AG04450 (cell line): ENCODE results near the gene ADAMTS14. TPM values are rescaled to one million over a fixed set of nuclear protein-coding genes. Genes with fewer than 3 reads are reported as not detected.

ENCODE experiments used
- CTCF ChIA-PET: fragments of 300-600, 350-600 bp; formaldehyde crosslinking; extraction: SDS; loops from one replicate; lab custom pipeline; 2022; ENCODE audit warnings: antibody characterized with exemption, inconsistent platforms; lab: Charles Lee
- POLR2A ChIA-PET: fragments of 350-600 bp; formaldehyde crosslinking; extraction: SDS; loops from one replicate; lab custom pipeline; 2021; ENCODE audit warnings: antibody characterized with exemption, inconsistent platforms; lab: Yijun Ruan, JAX
- DNase-seq: peaks from one replicate; pipeline ENCODE4 v3.0.0-alpha.2; 2011; ENCODE audit warnings: low read depth, low spot score
- H3K27ac ChIP-seq: one replicate; pipeline ENCODE4 v1.5.1; 2012; ENCODE audit warnings: low read depth, low read length, control low read depth
- H3K27me3 ChIP-seq: one replicate; pipeline ENCODE4 v1.6.0; 2012; ENCODE audit warnings: low read length; ENCODE audit not compliant: control insufficient read depth, insufficient read depth
- H3K4me3 ChIP-seq: 2 replicates; pipeline ENCODE4 v1.5.1; 2011; ENCODE audit warnings: mild to moderate bottlenecking, low read depth, low read length, control low read depth
- H3K9me3 ChIP-seq: 2 replicates; pipeline ENCODE4 v1.5.1; 2012; ENCODE audit warnings: low read length; ENCODE audit not compliant: control insufficient read depth, insufficient read depth
- polyA plus RNA-seq: library from polyadenylated mRNA; depleted of rRNA; stranded (reverse); fragments of >200 nt; gene quantifications from 2 replicates; pipeline ENCODE4 v1.2.3, GENCODE V29; 2011
- TF ChIP-seq, protein P1 (sequence below): IDR thresholded peaks from 2 replicates; pipeline ENCODE4 v1.5.1; 2011; ENCODE audit warnings: low read depth, low read length, control low read depth, inconsistent platforms

Gene ADAMTS14
- polyA plus RNA-seq, 1 experiment, result 2.9 TPM

DNA sequence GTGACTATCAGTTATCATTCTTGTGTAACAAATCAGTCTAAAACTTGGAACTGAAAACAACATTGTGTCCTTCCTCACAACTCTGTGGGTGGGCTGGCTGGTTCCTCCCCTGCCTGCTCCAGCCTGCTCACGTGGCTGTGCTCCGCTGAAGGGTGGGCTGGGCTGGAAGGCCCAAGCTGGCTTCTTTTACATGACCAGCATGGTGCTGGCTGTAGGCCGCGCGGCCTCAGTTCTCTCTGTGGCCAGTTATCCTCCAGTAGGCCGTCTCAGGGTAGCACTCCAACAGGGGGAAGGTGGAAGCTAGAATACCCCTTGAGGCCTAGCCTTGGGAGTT lies 11.3 kb downstream of the ADAMTS14 start:
- ChIA-PET POLR2A (no interaction called here), CTCF (no interaction called here)
- Histone ChIP-seq H3K9me3 (no peaks in the 10 kb centered on the region; the same call in 1 of the 2 replicates), H3K27me3 (no peaks in the 10 kb centered on the region), H3K27ac (no peak overlapping the region), H3K4me3 (no peak overlapping the region)
- DNase-seq, result no peak
- TF ChIP-seq, protein P1, sequence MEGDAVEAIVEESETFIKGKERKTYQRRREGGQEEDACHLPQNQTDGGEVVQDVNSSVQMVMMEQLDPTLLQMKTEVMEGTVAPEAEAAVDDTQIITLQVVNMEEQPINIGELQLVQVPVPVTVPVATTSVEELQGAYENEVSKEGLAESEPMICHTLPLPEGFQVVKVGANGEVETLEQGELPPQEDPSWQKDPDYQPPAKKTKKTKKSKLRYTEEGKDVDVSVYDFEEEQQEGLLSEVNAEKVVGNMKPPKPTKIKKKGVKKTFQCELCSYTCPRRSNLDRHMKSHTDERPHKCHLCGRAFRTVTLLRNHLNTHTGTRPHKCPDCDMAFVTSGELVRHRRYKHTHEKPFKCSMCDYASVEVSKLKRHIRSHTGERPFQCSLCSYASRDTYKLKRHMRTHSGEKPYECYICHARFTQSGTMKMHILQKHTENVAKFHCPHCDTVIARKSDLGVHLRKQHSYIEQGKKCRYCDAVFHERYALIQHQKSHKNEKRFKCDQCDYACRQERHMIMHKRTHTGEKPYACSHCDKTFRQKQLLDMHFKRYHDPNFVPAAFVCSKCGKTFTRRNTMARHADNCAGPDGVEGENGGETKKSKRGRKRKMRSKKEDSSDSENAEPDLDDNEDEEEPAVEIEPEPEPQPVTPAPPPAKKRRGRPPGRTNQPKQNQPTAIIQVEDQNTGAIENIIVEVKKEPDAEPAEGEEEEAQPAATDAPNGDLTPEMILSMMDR, result no peak

GRCh38 chr10:70683940-70684339 lies 11.6 kb downstream of the ADAMTS14 start:
- Histone ChIP-seq H3K9me3 (no peaks in the 10 kb centered on the region; the same call in 1 of the 2 replicates), H3K27ac (no peak overlapping the region), H3K4me3 (no peak overlapping the region), H3K27me3 (no peaks in the 10 kb centered on the region)
- POLR2A ChIA-PET, result no interaction called here
- TF ChIP-seq, protein P1, result no peak
- CTCF ChIA-PET, result no interaction called here
- DNase-seq, result no peak

DNA sequence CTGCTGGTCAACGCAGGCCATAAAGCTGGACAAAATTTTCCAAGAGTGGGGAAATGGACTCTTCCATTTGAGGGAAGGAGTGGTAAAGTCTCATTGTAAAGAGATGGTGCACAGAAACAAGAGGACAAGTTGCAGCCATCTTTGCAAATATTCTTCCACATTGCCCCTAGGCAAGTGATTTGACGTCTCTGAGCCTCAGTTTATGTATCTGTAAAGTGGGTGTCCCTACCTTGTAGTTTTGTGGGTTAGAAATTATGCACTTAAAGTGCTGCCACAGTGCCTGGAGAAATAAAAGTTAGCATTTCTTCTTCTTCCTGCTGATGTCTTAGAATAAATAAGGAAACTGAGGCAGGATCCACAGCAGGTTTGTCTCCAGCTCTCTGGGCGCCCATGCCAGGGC lies 12.1 kb downstream of the ADAMTS14 start:
- TF ChIP-seq, protein P1, result no peak
- ChIA-PET CTCF (no interaction called here), POLR2A (no interaction called here)
- Histone ChIP-seq H3K9me3 (no peaks in the 10 kb centered on the region; the same call in 1 of the 2 replicates), H3K27me3 (no peaks in the 10 kb centered on the region), H3K4me3 (no peak overlapping the region), H3K27ac (no peak overlapping the region)
- no peak for DNase-seq

DNA sequence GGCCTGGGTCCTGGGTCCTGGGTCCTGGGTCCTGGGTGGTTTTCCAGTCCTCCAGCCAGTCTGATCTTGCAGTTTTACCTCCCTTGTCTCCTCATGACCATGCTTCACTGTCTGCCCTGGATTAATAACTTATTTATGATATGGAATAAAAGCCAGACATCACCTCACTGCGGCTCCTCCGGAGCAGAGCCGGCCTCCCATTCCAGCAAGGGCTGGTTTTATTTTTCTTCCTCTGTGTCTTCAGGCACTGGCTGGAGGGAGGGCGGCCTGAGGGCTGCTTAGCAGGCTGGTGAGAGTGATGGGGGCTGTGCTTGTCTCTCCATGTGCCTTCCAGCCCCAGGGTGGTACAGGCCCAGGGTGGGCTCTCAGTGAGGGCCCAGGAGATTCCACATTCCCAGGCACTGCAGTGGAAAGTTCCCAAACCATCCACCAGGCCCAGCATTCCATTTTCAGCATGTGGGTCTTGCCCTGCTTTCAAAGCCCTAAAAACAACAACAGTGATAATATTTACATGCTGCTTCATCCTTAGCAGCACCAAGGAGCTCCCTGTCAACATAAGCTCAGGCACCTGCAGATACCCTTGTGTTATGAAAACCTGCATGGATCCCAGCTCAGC lies 12.6 kb downstream of the ADAMTS14 start:
- CTCF ChIA-PET, result no interaction called here
- Histone ChIP-seq H3K4me3 (no peak overlapping the region), H3K27me3 (no peaks in the 10 kb centered on the region), H3K9me3 (no peaks in the 10 kb centered on the region; the same call in 1 of the 2 replicates), H3K27ac (no peak overlapping the region)
- POLR2A ChIA-PET, result no interaction called here
- TF ChIP-seq, protein P1, result no peak
- no peak for DNase-seq

GRCh38 chr10:70685455-70685911 lies 13.2 kb downstream of the ADAMTS14 start:
- no peaks in the 10 kb centered on the region for H3K27me3 ChIP-seq
- POLR2A ChIA-PET, result no interaction called here
- DNase-seq, result no peak
- H3K27ac ChIP-seq, result no peak overlapping the region
- TF ChIP-seq, protein P1, result no peak
- CTCF ChIA-PET, result no interaction called here
- H3K4me3 ChIP-seq, result no peak overlapping the region
- no peaks in the 10 kb centered on the region; the same call in 1 of the 2 replicates for H3K9me3 ChIP-seq
